BLaER1 treated with 17β-estradiol and CSF1 and Interleukin-3, amounts not matched to agents 10 nM and 100 nM (cell line): ENCODE results near the gene BSG.
"Not testable (repeated sequence)": the region's sequence is repeated elsewhere in the genome, so short reads cannot be mapped to it uniquely, and the experiment has no call there.

Experiments used
- H3K27ac ChIP-seq, 11 experiments: shearing (Covaris generic); formaldehyde crosslinking; 2 replicates each; pipeline ENCODE4 v1.8.1; 2022
- H3K27me3 ChIP-seq, 11 experiments: shearing (Covaris generic); formaldehyde crosslinking; 2 replicates each; pipeline ENCODE4 v1.8.1; 2022
- H3K36me3 ChIP-seq, 11 experiments: shearing (Covaris generic); formaldehyde crosslinking; 2 replicates each; pipeline ENCODE4 v1.8.1; 2022
- H3K4me1 ChIP-seq, 10 experiments: shearing (Covaris generic); formaldehyde crosslinking; 2 replicates each; pipeline ENCODE4 v1.8.1; 2022
- H3K4me2 ChIP-seq, 11 experiments: shearing (Covaris generic); formaldehyde crosslinking; 2 replicates each; pipeline ENCODE4 v1.8.1; 2022
- H3K4me3 ChIP-seq, 10 experiments: shearing (Covaris generic); formaldehyde crosslinking; 2 replicates each; pipeline ENCODE4 v1.8.1; 2022
- H3K9ac ChIP-seq, 11 experiments: shearing (Covaris generic); formaldehyde crosslinking; 2 replicates each; pipeline ENCODE4 v1.8.1; 2022
- H3K9me3 ChIP-seq, 11 experiments: shearing (Covaris generic); formaldehyde crosslinking; replicated peaks in 1 of 11; 2 replicates each; pipeline ENCODE4 v1.8.1; 2022
- H4K20me1 ChIP-seq, 11 experiments: shearing (Covaris generic); formaldehyde crosslinking; 2 replicates each; pipeline ENCODE4 v1.8.1; 2022
- Cebpa-rat ChIP-seq, 11 experiments: shearing (Covaris generic); IDR thresholded peaks; 2 replicates each; pipeline ENCODE4 v1.8.1; 2022

The BSG gene

GRCh38 chr19:628168-628567, 55.8 kb downstream of the BSG start:
- TF ChIP-seq Cebpa-rat (IDR thresholded peaks at IDR 0.05): no peak
- Histone ChIP-seq H3K9me3 (no peaks in the 10 kb centered on the region), H3K36me3 (peaks cover 36 to 78% (median 63%) of the 10 kb centered on the region in 11 experiments), H4K20me1 (peaks cover 7 to 82% (median 64%) of the 10 kb centered on the region in 11 experiments; a peak in 21 of 22 replicates), H3K27ac (no peak overlapping the region), H3K27me3 (no peaks in the 10 kb centered on the region), H3K4me2 (no peak overlapping the region), H3K9ac (no peak overlapping the region; a peak in 1 of 22 replicates), H3K4me3 (no peak overlapping the region), H3K4me1 (peaks cover 30 to 77% (median 62%) of the 10 kb centered on the region in 10 experiments)

DNA sequence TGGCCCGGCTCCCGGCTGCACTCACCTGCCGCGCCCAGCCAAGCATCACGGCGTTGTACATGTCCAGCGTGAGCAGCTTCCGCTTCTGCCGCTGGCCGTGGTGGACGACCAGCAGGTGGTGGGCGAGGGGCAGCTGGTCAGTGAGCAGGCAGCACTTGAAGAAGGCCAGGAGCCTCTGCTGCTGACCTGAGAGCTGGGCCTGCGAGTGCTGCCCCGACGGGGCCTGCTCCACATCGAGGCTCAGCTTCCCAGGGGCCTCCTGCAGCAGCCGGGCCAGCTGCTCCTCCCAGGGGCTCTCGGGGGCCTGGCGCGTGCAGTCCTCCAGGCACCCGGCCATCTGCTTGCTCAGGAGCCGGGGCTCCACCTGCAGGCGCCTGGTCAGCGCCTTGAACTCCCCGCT, 57.1 kb downstream of the BSG start:
- H3K27me3 ChIP-seq, H3K9me3 ChIP-seq, H3K27ac ChIP-seq, H3K4me3 ChIP-seq: not testable (repeated sequence)
- Histone ChIP-seq H3K9ac (peak overlapping the region in 1 of 11 experiments; percentile 19; a peak in 1 of 22 replicates), H4K20me1 (peaks cover 4 to 69% (median 53%) of the 10 kb centered on the region in 11 experiments; a peak in 21 of 22 replicates), H3K4me1 (peaks cover 26 to 73% (median 58%) of the 10 kb centered on the region in 10 experiments), H3K4me2 (peak overlapping the region in 5 of 11 experiments; percentile 8 to 96 (median 25); a peak in 7 of 22 replicates), H3K36me3 (peaks cover 33 to 70% (median 56%) of the 10 kb centered on the region in 11 experiments)

DNA sequence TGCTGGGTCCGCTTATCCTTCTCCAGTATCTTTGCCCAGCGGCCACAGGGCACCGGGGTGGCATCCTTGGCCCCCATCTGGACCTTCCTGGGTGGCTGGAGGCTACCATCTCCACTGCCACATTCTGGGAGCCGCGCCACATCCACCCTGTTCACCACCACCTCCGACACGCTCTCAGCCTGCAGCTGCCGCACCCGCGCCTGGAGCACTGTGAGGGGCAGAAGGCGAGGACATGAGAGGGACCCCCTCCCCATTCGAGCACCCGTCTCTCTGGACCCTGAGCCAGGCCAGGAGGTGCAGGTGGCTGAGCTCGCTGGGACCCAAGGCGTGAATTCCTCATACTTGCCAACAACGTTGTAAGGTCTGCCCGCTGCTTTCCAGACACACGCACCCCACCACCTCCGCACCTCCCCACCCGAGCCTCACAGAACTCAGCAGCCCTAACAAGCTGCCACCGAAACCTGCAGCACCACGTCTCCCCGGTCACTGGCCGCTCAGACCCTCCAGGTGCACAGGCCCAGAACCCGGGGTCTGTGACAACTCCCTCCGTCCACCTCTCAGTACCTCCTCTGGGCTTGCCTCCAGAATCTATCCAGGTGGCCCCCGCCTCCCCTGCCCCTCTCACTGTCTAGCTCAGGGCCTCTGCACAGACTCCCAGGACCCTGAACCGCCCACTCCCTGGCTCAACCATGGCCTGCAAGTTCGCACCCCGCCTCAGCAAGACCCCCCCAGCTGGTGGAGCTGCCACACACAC, 57.7 kb downstream of the BSG start:
- H3K9ac ChIP-seq: peak overlapping the region in 5 of 11 experiments; percentile 5 to 44 (median 26); a peak in 4 of 22 replicates
- H3K4me1 ChIP-seq: peaks cover 20 to 73% (median 57%) of the 10 kb centered on the region in 10 experiments
- H3K9me3 ChIP-seq: no peaks in the 10 kb centered on the region
- peak overlapping the region in 7 of 11 experiments; percentile 5 to 96 (median 23); a peak in 7 of 22 replicates for H3K4me2 ChIP-seq
- peaks cover 28 to 64% (median 49%) of the 10 kb centered on the region in 11 experiments for H3K36me3 ChIP-seq
- no peak overlapping the region for H3K27ac ChIP-seq
- H3K4me3 ChIP-seq: no peak overlapping the region
- H4K20me1 ChIP-seq: peaks cover 2 to 63% (median 47%) of the 10 kb centered on the region in 11 experiments; a peak in 21 of 22 replicates
- no peak for TF ChIP-seq Cebpa-rat (IDR thresholded peaks at IDR 0.05)
- no peaks in the 10 kb centered on the region for H3K27me3 ChIP-seq

DNA sequence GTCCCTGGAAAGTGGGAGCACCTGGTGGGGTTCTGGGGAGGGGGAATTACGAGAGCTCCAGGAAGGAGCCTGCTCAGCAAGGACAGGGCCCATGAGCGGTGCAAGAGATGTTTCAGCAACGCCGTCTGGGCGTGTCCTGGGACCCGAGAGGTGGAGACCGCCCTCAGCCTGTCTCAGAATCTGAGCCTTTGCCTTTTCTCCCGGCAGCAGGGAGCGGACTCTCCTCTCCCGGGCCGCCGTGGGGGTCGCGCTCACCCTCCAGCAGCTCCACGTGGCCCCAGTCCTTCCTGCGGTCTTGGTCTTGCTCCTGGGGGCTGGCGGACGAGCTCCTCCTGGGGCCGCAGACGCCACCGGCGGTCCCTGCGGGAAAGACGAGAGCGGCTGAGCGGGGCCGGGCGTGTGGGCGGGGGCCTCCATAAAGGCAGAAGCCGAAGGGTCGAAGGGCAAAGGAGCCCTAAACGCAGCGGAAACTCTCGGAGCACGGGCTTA, 60.2 kb downstream of the BSG start:
- TF ChIP-seq Cebpa-rat (IDR thresholded peaks at IDR 0.05): no peak
- Histone ChIP-seq H3K9me3 (no peaks in the 10 kb centered on the region), H3K4me3 (peak overlapping the region; percentile 70 to 86 (median 81)), H3K36me3 (peaks cover 25 to 45% (median 37%) of the 10 kb centered on the region in 11 experiments), H3K27me3 (peaks cover 0 to 15% (median 0%) of the 10 kb centered on the region in 11 experiments; a peak in 7 of 22 replicates), H3K4me1 (peaks cover 30 to 84% (median 69%) of the 10 kb centered on the region in 10 experiments), H3K27ac (peak overlapping the region; percentile 61 to 86 (median 76); a peak in 21 of 22 replicates), H3K4me2 (peak overlapping the region; percentile 80 to 99 (median 95)), H3K9ac (peak overlapping the region; percentile 71 to 88 (median 83)), H4K20me1 (peaks cover 0 to 53% (median 36%) of the 10 kb centered on the region in 11 experiments; a peak in 16 of 22 replicates)
